Naive B cell (primary cell): ENCODE measurements around the gene DNASE1. TPM values are rescaled to one million over a fixed set of nuclear protein-coding genes. Genes with fewer than 3 reads are reported as not detected.
A peak's percentile ranks its signal among the peaks of the same experiment; 100 is the strongest.
"Not testable (repeated sequence)": the region's sequence is repeated elsewhere in the genome, so short reads cannot be mapped to it uniquely, and the experiment has no call there.

ENCODE experiments used
- ATAC-seq, 2 donors: fragments of 150-1000 bp; cut with Tn5 transposase; 2 replicates each; pipeline ENCODE4 v1.10.0; 2021; ENCODE audit warnings: low read depth in 2 of 2, mild to moderate bottlenecking in 2 of 2, moderate library complexity in 2 of 2
- DNase-seq: peaks from one replicate; pipeline ENCODE4 v3.0.0; 2022
- H3K27ac Mint-ChIP-seq, 6 donors: one replicate each; pipeline ENCODE4 v1.8.0; 2020 to 2022; ENCODE audit warnings: mild to moderate bottlenecking in 6 of 6, mixed read lengths in 6 of 6, moderate library complexity in 5 of 6, inconsistent platforms in 2 of 6
- H3K27me3 Mint-ChIP-seq, 3 donors: one replicate each; pipeline ENCODE4 v1.8.0; 2021 to 2022; ENCODE audit warnings: mixed read lengths in 3 of 3, mild to moderate bottlenecking in 1 of 3
- H3K36me3 Mint-ChIP-seq, 2 donors: one replicate each; pipeline ENCODE4 v1.8.0; 2020 to 2022; ENCODE audit warnings: mixed read lengths in 2 of 2, inconsistent platforms in 1 of 2, mild to moderate bottlenecking in 1 of 2
- H3K4me1 Mint-ChIP-seq, 3 donors: one replicate each; pipeline ENCODE4 v1.8.0; 2020 to 2022; ENCODE audit warnings: mixed read lengths in 3 of 3, inconsistent platforms in 1 of 3, mild to moderate bottlenecking in 1 of 3, moderate library complexity in 1 of 3
- H3K4me3 Mint-ChIP-seq, 8 donors: one replicate each; pipeline ENCODE4 v1.8.0; 2020 to 2022; ENCODE audit warnings: mild to moderate bottlenecking in 8 of 8, mixed read lengths in 8 of 8, moderate library complexity in 8 of 8, inconsistent platforms in 2 of 8
- H3K9me3 Mint-ChIP-seq, 7 donors: one replicate each; pipeline ENCODE4 v1.8.0; 2020 to 2022; ENCODE audit warnings: mixed read lengths in 7 of 7, mild to moderate bottlenecking in 5 of 7, inconsistent platforms in 2 of 7, moderate library complexity in 1 of 7
- polyA plus RNA-seq, 6 donors: library from polyadenylated mRNA; unstranded; fragments of 300-500 nt; fragmentation: Illumina TruSeq; gene quantifications; one replicate each; pipeline ENCODE4 v1.2.3, GENCODE V29; 2021; ENCODE audit warnings: low read depth in 6 of 6

The DNASE1 gene, protein sequence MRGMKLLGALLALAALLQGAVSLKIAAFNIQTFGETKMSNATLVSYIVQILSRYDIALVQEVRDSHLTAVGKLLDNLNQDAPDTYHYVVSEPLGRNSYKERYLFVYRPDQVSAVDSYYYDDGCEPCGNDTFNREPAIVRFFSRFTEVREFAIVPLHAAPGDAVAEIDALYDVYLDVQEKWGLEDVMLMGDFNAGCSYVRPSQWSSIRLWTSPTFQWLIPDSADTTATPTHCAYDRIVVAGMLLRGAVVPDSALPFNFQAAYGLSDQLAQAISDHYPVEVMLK
- polyA plus RNA-seq = 10 to 100 TPM in 1 of 6 donors, 1 to 10 TPM in 4, not detected in 1; 2.5 to 24.4 (median 3.8) TPM

DNA sequence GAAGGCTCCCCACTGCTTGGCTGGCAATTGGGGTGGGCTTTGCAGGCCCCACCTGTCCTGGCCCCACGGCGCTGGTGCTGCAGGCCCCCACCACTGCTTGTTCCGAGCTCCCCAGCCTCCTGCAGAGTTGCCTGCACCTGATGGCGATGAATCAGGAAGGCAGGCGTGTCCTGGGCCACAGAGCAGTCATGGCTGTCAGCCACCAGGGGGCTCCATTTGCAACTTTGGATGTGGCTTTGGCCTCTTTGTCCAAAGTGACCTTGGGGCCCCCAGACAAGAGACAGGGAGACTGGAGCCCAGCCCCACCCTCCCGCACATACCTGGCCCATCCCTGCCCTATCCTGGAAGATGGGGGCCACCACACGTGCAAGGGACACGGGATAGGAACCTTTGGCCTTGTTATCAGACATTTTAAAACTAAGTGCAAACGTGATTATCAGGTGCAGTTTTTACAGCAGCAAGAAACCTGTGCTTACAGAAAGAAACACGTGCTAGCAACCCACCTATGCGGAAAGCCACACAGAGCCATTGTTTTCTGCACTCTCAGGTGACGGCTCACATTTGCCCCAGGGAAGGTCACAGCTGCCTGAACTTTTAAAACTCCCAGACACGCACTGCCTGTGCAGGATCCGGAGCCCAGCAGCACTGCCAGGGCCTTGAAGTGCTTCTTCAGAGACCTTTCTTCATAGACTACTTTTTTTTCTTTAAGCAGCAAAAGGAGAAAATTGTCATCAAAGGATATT, at the start of gene DNASE1:
TSS of gene DNASE1 (plus strand) at position 443 of the 743 bp plus-strand sequence. CDS start 683 bp downstream, outside the sequence.
- peak within 1 kb of the TSS in 1 of 8 donors; percentile 50 for H3K4me3 Mint-ChIP-seq
- peaks cover 0 to 6% of the 10 kb centered on the region in 2 donors for H3K36me3 Mint-ChIP-seq
- H3K27ac Mint-ChIP-seq = peak within 1 kb of the TSS in 1 of 6 donors; percentile 78
- H3K27me3 Mint-ChIP-seq = no peaks in the 10 kb centered on the region
- ATAC-seq = peak; percentile 75 to 86
- DNase-seq = peak; percentile 42
- H3K4me1 Mint-ChIP-seq = peaks cover 0 to 6% (median 5%) of the 10 kb centered on the region in 3 donors
- H3K9me3 Mint-ChIP-seq = no peaks in the 10 kb centered on the region

DNA sequence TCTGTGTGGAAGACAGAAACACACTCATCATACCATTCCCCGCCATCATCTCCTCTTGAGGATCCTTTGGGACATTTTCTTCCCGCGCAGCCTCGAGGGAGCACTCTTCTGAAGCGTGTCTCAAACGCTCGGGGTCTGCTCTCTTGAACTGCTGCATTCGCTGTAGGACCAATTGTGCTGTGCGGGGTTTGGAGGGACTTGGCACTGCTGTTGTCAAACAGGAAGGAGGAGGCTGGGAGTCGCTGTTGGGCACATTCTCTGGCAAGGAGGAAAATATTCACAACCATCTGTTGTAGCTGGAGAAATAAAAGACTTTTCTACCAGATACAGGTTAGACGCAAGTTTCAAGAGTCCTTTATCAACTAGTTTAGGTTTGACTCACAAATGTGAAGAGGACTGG, 48.0 kb upstream of the DNASE1 start:
- ATAC-seq (no peak), DNase-seq (no peak)
- peaks cover 11 to 13% of the 10 kb centered on the region in 2 donors for H3K36me3 Mint-ChIP-seq
- H3K27ac Mint-ChIP-seq = peak overlapping the region in 1 of 6 donors; percentile 12
- H3K4me3 Mint-ChIP-seq = peak overlapping the region in 1 of 8 donors; percentile 42
- H3K27me3 Mint-ChIP-seq = no peaks in the 10 kb centered on the region
- peaks cover 21 to 30% (median 28%) of the 10 kb centered on the region in 3 donors for H3K4me1 Mint-ChIP-seq
- no peaks in the 10 kb centered on the region for H3K9me3 Mint-ChIP-seq

DNA sequence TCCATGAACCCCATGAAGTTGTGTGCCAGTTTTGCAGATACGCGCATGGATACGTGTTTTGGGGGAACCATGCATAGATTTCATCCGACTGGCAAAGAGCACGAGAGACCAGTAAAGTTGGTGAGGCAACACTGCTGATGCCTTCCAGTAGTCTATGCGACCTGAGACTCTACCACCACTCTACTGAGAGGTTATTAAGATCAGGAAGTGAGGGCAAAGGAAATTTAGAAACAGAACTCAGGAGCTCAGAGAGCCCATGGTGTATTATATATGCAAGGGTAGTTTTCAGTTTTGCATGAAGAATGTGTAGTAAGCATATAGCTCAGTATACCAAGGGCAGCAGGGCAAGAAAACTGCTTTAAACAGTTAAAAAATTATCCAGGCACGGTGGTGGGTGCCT, 47.3 kb upstream of the DNASE1 start:
- Mint-ChIP-seq H3K4me3 (peak overlapping the region in 3 of 8 donors; percentile 22 to 73 (median 59)), H3K27ac (peak overlapping the region in 2 of 6 donors; percentile 55 to 72), H3K27me3 (no peaks in the 10 kb centered on the region), H3K9me3 (no peaks in the 10 kb centered on the region), H3K36me3 (peaks cover 6% of the 10 kb centered on the region in 2 donors), H3K4me1 (peaks cover 27 to 36% (median 35%) of the 10 kb centered on the region in 3 donors)
- DNase-seq (no peak), ATAC-seq (no peak)

DNA sequence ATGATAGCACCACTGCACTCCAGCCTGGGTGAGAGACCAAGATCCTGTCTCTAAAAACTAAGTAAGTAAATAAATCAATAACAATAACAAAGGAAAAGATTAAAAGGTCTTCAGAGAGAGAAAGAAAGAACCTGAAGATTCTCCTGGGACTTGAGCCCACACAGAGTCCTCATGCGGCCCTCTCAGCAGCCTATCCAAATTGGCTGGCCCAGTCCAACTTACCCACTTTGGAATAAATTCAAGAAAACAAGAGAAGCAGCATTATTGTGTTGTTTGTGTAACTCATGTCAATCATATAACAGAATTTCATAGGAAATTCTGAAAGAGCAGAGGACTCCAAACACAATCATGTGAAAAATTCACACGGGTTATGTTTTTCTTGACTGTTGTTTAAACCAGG, 46.9 kb upstream of the DNASE1 start:
- no peak for ATAC-seq
- peak overlapping the region in 1 of 6 donors; percentile 72 for H3K27ac Mint-ChIP-seq

DNA sequence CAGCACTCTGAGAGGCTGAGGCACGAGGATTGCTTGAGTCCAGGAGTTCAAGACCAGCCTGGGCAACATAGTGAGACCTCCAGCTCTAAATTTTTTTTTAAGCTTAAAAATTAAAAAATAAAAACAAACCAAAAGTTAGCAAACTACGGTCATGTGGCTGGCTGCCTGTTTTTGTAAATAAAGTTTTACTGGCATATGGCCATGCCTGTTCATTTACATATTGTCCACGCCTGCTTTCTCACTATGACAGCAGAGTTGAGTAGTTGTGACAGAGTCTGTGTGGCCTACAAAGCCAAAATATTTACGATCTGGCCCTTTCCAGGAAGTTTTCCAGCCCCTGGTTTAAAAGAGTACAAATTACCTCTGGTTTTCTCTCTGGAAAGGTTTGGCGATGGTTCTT, 46.4 kb upstream of the DNASE1 start:
- peak overlapping the region in 1 of 8 donors; percentile 97 for H3K4me3 Mint-ChIP-seq
- DNase-seq = no peak
- no peak for ATAC-seq
- H3K4me1 Mint-ChIP-seq = peaks cover 34 to 45% (median 45%) of the 10 kb centered on the region in 3 donors
- no peaks in the 10 kb centered on the region for H3K27me3 Mint-ChIP-seq
- H3K27ac Mint-ChIP-seq = no peak overlapping the region
- peaks cover 6% of the 10 kb centered on the region in 2 donors for H3K36me3 Mint-ChIP-seq
- H3K9me3 Mint-ChIP-seq = no peaks in the 10 kb centered on the region

More for the DNA sequence above, 46.9 kb upstream of the DNASE1 start:
- Mint-ChIP-seq H3K4me3 (peak overlapping the region in 2 of 8 donors; percentile 59 to 73), H3K9me3 (no peaks in the 10 kb centered on the region), H3K36me3 (peaks cover 6% of the 10 kb centered on the region in 2 donors), H3K27me3 (no peaks in the 10 kb centered on the region), H3K4me1 (peaks cover 30 to 40% (median 40%) of the 10 kb centered on the region in 3 donors)
- DNase-seq = no peak

DNA sequence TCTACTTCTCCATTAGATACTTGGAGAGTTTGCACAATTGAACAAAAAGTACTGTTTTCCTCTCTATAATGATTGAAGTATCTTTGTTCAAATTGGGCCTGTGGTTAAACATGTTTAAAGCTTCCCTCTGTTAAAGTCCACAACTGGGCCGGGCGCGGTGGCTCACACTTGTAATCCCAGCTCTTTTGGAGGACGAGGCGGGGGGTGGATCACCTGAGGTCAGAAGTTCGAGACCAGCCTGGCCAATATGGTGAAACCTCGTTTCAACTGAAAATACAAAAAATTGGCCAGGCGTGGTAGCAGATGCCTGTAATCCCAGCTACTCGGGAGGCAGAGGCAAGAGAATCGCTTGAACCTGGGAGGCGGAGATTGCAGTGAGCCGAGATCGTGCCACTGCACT, 45.5 kb upstream of the DNASE1 start:
- not testable (repeated sequence) for H3K27ac Mint-ChIP-seq, H3K27me3 Mint-ChIP-seq, H3K36me3 Mint-ChIP-seq, H3K9me3 Mint-ChIP-seq, ATAC-seq, DNase-seq
- Mint-ChIP-seq H3K4me1 (peaks cover 40 to 52% (median 51%) of the 10 kb centered on the region in 3 donors), H3K4me3 (peak overlapping the region in 2 of 8 donors; percentile 12 to 97)

DNA sequence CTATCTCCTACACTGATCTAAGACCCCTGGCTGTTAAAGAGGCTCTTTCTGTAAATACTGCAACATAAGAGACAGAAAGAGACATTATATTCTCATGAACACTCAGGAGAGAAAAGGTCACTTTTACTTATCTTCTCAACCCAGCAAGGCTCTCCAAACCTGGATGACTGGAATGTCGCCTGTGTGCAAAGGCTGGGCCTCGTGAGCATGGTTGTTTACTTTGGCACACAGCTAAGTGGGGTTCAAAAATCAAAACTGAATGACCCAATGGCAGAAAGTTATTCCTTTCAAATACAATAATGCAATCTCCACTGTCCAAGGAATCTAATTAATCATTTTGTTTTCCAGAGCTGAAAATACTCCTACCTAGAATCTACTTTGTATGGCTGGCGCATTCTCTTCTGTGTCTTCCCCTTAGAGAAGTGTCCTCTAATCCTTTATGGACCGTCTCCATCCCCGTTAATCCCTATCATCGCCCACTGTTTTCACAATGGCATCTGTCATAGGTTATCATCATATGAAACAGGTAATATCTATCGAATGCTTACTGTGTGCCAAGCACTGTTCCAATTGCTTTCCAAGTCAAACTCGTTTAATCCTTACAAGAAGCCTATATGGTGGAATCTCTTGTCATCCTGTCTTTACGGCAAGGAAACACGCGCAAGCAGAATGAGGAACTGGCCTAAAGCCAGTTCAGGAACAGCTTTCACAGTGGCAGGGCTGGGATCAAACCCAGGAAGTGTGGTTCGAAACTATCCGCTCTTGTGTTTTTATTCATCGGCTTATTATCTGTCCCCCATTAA, 44.4 kb upstream of the DNASE1 start:
- Mint-ChIP-seq H3K27me3 (no peaks in the 10 kb centered on the region), H3K36me3 (peaks cover 0 to 11% of the 10 kb centered on the region in 2 donors), H3K4me3 (peak overlapping the region; percentile 95 to 100 (median 99)), H3K9me3 (no peaks in the 10 kb centered on the region), H3K27ac (peak overlapping the region in 4 of 6 donors; percentile 22 to 96 (median 56)), H3K4me1 (peaks cover 47 to 60% (median 57%) of the 10 kb centered on the region in 3 donors)
- no peak for DNase-seq
- no peak for ATAC-seq

DNA sequence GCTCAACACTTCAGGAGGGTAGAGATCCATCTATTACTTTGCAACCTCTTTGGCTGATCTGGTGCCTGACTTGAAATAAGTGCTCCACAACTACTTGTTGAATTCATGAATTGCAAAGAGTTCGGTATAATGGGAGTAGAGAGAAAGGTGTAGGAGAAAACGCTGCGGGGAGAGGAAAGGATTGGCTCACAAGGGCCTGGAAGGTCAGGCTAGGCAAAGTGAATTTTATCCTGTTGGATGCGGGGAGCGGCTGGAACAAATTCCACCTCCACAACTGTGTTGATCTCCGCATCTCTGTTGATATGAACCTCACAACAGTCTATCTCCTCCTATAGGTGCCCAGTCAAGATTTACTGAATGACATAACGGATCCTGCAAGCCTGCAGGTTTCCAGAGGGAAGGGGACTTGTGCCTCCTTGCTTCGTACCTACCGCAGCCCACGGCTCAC, 43.8 kb upstream of the DNASE1 start:
- peaks cover 51 to 64% (median 57%) of the 10 kb centered on the region in 3 donors for H3K4me1 Mint-ChIP-seq
- H3K9me3 Mint-ChIP-seq = no peaks in the 10 kb centered on the region
- DNase-seq = no peak
- H3K27me3 Mint-ChIP-seq = no peaks in the 10 kb centered on the region
- ATAC-seq = no peak
- peak overlapping the region; percentile 95 to 100 (median 99) for H3K4me3 Mint-ChIP-seq
- H3K27ac Mint-ChIP-seq = peak overlapping the region in 5 of 6 donors; percentile 24 to 96 (median 65)
- peaks cover 0 to 14% of the 10 kb centered on the region in 2 donors for H3K36me3 Mint-ChIP-seq

DNA sequence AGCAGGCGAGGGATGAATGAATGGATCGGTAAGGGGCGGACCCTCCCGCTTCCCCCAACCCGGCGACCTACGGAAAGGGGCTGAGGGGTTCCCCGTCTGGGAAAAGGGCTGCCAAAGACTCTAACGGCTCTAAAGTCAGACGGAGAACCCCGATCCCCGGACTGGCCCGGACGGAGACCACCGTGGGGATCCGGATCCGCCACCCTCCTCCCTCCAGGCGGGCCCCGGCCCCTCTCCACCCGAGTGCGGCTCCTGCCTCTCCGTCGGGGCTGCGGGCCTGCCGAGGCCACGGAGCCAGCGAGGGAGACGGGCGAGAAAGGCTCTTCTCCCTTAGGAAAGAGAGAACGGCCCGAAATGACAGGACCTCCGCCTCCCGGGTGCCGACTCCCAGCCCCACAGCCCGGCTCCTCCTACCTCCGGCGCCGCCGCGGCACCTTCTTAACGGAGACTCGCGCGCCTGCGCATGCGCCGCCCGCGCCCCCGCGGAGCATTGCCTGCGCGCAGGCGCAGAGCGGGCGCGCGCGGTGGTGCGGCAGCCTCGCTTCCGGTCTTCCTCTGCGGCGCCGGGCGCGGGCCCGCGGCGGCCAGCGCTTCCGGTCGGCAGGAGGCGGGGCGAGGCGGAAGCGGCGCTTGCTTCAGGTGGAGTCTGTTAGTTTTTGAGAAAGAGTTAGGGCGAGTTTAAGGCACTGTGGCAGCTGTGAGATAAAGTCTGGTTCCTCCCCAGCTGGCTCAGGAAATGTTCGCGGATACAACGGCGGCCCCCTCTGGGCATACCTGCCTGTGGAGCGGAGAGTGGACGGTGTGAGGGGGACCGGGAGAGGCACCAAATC, 43.1 kb upstream of the DNASE1 start, which contains the start of gene SLX4:
TSS of gene SLX4 (minus strand) at position 461 of the 830 bp plus-strand sequence. CDS start 2,642 bp downstream, outside the sequence.
- no peaks in the 10 kb centered on the region for H3K27me3 Mint-ChIP-seq
- peak within 1 kb of the TSS; percentile 95 to 100 (median 99) for H3K4me3 Mint-ChIP-seq
- H3K9me3 Mint-ChIP-seq = no peaks in the 10 kb centered on the region
- peaks cover 51 to 60% (median 55%) of the 10 kb centered on the region in 3 donors for H3K4me1 Mint-ChIP-seq
- DNase-seq (peak; percentile 94), ATAC-seq (peak; percentile 85)
- H3K36me3 Mint-ChIP-seq = peaks cover 0 to 11% of the 10 kb centered on the region in 2 donors
- H3K27ac Mint-ChIP-seq = peak within 1 kb of the TSS; percentile 93 to 99 (median 98)

DNA sequence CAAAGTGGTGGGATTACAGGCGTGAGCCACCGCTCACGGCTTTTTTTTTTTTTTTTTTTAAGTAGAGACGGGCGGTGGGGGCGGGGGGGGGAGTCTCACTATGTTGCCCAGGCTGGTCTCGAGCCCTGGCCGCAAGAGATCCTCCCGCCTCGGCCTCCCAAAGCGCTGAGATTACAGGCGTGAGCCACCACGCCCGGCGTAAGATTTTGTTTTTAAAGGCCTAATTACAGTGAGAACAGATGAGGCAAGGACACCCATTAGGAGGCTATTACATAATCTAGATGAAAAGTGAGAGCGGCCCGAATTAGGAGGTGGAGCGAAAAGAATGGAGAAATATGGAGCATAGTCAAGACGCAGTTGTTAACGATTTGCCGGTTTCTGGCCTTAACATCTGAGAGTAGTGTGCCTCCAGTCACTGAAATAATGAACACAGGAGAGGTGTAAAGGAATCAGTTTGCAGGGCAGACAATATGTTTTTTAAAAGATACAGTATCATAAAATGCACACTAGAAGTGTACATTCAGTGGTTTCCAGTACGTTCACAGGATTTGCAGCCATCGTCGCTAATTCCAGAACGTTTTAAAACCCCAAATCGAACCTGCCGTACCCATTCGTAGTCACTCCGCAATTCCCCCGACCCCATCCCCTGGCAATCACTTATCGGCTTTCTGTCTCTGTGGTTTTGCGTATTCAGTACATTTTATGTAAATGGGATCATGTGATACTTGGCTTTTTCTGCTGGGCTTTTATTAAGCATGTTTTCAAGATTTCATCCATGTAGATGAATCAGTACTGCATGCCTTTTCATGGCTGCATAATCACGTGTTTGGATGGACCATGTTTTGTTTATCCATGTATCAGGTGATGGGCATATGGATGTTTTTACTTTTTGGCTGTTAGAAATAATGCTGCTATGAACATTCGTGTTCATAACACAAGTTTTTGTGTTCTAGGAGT, 41.7 kb upstream of the DNASE1 start:
- Mint-ChIP-seq H3K27me3 (no peaks in the 10 kb centered on the region), H3K4me1 (peaks cover 41 to 49% (median 42%) of the 10 kb centered on the region in 3 donors), H3K9me3 (no peaks in the 10 kb centered on the region), H3K36me3 (peaks cover 0 to 8% of the 10 kb centered on the region in 2 donors), H3K27ac (peak overlapping the region; percentile 17 to 98 (median 95)), H3K4me3 (peak overlapping the region; percentile 95 to 100 (median 99))
- no peak for DNase-seq
- no peak for ATAC-seq

DNA sequence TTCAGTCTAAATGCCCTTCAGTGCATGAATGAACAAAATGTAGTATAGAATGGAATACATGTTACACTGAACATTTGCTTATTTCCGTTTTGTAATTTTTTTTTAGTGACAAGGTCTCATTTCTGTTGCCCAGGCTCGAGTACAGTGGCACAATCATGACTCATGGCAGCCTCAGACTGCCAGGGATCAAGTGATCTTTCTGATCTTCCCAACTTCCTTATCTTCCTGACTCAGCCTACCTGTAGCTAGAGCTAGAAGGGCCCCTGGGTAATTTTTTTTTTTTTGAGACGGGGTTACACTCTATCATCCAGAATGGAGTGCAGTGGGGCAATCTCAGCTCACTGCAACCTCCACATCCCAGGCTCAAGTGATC, 35.7 kb upstream of the DNASE1 start:
- H3K27ac Mint-ChIP-seq = peak overlapping the region in 1 of 6 donors; percentile 81
- ATAC-seq = no peak
- H3K9me3 Mint-ChIP-seq = no peaks in the 10 kb centered on the region
- peaks cover 0 to 8% of the 10 kb centered on the region in 2 donors for H3K36me3 Mint-ChIP-seq
- H3K4me3 Mint-ChIP-seq = no peak overlapping the region
- H3K27me3 Mint-ChIP-seq = no peaks in the 10 kb centered on the region
- H3K4me1 Mint-ChIP-seq = peaks cover 18 to 34% (median 18%) of the 10 kb centered on the region in 3 donors
- no peak for DNase-seq
